Measurements from ENCODE around the gene HOXA4.

DNA sequence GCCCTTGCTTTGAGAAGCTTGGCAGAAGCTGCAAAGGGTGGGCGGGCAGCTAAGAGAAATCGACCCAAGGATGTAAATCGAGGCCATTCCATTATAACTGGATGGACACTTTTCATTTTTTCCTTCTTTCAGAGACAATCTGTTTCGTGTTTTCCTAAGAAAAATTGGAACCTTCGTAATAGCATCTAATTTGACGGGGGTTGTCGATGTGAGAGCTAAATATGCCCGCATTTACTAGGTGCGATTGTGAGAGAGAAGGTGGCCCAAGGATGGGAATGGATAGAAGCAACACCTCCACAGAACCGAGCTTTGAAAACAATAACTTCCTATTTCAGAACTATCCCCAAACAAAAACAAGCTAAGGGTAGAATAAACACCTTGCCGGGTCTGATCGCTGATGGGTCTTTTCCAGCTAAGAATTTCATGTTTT, 848 bp upstream of the HOXA4 start:
- TF ChIP-seq, protein P1, sequence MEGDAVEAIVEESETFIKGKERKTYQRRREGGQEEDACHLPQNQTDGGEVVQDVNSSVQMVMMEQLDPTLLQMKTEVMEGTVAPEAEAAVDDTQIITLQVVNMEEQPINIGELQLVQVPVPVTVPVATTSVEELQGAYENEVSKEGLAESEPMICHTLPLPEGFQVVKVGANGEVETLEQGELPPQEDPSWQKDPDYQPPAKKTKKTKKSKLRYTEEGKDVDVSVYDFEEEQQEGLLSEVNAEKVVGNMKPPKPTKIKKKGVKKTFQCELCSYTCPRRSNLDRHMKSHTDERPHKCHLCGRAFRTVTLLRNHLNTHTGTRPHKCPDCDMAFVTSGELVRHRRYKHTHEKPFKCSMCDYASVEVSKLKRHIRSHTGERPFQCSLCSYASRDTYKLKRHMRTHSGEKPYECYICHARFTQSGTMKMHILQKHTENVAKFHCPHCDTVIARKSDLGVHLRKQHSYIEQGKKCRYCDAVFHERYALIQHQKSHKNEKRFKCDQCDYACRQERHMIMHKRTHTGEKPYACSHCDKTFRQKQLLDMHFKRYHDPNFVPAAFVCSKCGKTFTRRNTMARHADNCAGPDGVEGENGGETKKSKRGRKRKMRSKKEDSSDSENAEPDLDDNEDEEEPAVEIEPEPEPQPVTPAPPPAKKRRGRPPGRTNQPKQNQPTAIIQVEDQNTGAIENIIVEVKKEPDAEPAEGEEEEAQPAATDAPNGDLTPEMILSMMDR (conservative IDR thresholded peaks at IDR 0.05; ENCODE audit: low read depth, low read length), result no peak
- TF ChIP-seq POLR2A (IDR thresholded peaks at IDR 0.05; ENCODE audit: low read depth, low read length) (no peak), MAFK (IDR thresholded peaks at IDR 0.05; ENCODE audit: low read depth, low read length) (no peak), SMC3 (IDR thresholded peaks at IDR 0.05; ENCODE audit: low read depth, low read length) (no peak), BHLHE40 (IDR thresholded peaks at IDR 0.05; ENCODE audit: low read depth, low read length) (no peak), RAD21 (IDR thresholded peaks at IDR 0.05; ENCODE audit: low read length) (no peak), FOS (IDR thresholded peaks at IDR 0.05; ENCODE audit: low read depth, low read length) (no peak), NFE2L2 (IDR thresholded peaks at IDR 0.05; ENCODE audit: low read depth, low read length) (no peak), MXI1 (IDR thresholded peaks at IDR 0.05; ENCODE audit: borderline replicate concordance, low read depth, low read length) (no peak), CEBPB (IDR thresholded peaks at IDR 0.05; ENCODE audit: low read depth, low read length) (no peak)

All from IMR-90 (cell line).